WI38 (cell line): ENCODE results near the gene SNX30.

Experiments
- H3K4me3 ChIP-seq: 2 replicates; pipeline ENCODE4 v1.5.1; 2011; ENCODE audit warnings: low read depth, mild to moderate bottlenecking, control low read depth, low read length
- CTCF ChIP-seq: IDR thresholded peaks from 2 replicates; pipeline ENCODE4 v1.5.1; 2012; ENCODE audit warnings: low read depth, mild to moderate bottlenecking, control low read depth, low read length

The SNX30 gene

DNA sequence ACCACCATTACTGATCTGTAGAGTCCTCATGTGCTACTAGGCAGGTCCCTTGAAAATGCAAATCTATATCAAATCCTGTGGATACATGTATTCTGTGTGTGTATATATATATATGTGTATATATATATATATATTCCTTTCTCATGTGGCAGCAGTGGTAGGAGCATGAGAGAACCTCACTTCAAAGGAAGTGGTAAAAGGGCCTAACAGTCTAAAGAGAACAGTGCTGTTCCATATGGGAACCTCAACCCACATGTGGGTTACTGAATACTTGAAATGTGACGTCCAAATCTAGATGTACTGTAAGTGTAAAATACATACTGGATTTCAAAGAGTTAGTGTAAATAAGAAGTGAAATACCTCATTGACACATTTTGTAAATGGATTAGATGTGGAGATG lies 134.8 kb downstream of the SNX30 start:
- TF ChIP-seq CTCF = no peak
- H3K4me3 ChIP-seq = no peak overlapping the region

GRCh38 chr9:112886351-112886750 lies 135.8 kb downstream of the SNX30 start:
- TF ChIP-seq CTCF = no peak
- no peak overlapping the region for H3K4me3 ChIP-seq

- TF ChIP-seq CTCF = peak; percentile 28; the same call in 1 of the 2 replicates
- no peak overlapping the region for H3K4me3 ChIP-seq
Observed at GRCh38 chr9:112887381-112887780, 136.8 kb downstream of the SNX30 start.

- TF ChIP-seq CTCF = no peak
- peak within 1 kb of the TSS; percentile 43 for H3K4me3 ChIP-seq
Observed at GRCh38 chr9:112890106-112891081, 139.8 kb downstream of the SNX30 start, which contains the start of gene SLC46A2. SLC46A2 (minus strand) TSS chr9:112890876; CDS start chr9:112890681, 195 bp downstream.

DNA sequence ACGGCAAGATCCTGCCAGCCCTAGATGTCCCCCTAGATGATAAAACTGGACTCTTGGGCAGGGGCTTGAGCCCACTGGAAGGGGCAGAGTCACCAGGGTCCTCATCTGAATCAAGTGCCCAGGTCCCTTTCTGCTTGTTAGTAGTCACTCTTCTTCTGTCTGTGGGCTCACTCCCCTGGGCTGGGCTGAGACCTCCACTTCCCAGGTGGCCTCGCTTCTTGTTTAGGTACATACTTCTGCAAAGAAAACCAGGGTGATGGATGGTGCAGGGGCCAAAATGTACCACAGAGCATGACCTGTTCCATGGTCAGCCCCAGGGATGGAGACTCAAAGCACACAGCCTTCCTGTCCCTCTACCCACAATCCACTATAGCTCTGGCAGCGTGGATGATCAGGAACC lies 141.0 kb downstream of the SNX30 start:
- TF ChIP-seq CTCF = no peak
- H3K4me3 ChIP-seq = no peak overlapping the region

DNA sequence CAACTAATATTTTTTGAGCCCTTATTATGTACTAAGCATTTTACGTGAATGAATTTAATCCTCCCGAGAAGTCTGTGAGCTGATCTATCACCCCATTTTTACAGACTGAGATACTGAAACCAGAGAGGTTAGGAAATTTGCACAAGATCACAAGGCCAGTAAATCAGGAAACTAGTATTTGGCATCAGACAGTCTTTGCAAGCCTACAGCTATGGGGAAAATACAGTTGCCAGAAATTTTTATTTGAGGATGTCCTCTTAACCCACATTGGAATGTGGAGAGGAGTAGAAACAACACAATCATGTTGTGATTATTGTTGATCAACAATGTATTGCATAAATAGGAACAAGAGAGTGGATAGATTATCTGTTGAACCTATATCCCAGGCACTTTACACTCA lies 142.4 kb downstream of the SNX30 start:
- H3K4me3 ChIP-seq = no peak overlapping the region
- no peak for TF ChIP-seq CTCF

DNA sequence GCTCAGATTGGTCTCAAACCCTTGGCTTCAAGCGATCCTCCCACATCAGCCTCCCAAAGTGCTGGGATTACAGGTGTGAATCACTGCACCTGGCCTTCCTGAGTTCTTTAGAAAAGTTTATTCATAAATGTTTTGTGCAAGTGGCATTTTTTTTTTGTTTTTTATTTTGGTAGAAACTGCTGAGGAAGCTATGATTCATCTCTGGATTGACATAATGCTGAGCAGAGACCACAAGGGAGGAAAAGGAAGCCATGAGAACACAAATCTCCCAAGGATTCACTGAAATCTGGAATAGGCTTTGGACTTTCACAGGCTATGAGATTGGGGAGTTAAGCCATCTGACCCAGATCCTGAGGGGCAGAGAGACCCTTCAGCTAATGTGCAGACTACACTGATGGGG lies 143.5 kb downstream of the SNX30 start:
- no peak for TF ChIP-seq CTCF
- H3K4me3 ChIP-seq = no peak overlapping the region
